Gastrocnemius medialis (tissue), 4 donors: ENCODE measurements around the gene DHX8.

Experiments used
- POLR2A ChIP-seq, 2 donors: fragments of 450-650 bp; IDR thresholded peaks; one replicate each; pipeline ENCODE4 v1.6.1; 2017; ENCODE audit warnings: antibody characterized with exemption in 2 of 2, mild to moderate bottlenecking in 2 of 2, moderate library complexity in 2 of 2
- TF ChIP-seq, protein P1 (sequence below), 5 experiments: fragments of 450-650 bp in 3 of 5; fragments of 200-600 bp in 2 of 5; sonication (generic) in 2 of 5; IDR thresholded peaks in 4 of 5; conservative IDR thresholded peaks in 1 of 5; 1 replicate in 4 of 5; 2 replicates in 1 of 5; pipeline ENCODE4 v1.5.1; 2016 to 2019; ENCODE audit warnings: antibody characterized with exemption in 5 of 5, mild to moderate bottlenecking in 3 of 5, moderate library complexity in 3 of 5

DNA sequence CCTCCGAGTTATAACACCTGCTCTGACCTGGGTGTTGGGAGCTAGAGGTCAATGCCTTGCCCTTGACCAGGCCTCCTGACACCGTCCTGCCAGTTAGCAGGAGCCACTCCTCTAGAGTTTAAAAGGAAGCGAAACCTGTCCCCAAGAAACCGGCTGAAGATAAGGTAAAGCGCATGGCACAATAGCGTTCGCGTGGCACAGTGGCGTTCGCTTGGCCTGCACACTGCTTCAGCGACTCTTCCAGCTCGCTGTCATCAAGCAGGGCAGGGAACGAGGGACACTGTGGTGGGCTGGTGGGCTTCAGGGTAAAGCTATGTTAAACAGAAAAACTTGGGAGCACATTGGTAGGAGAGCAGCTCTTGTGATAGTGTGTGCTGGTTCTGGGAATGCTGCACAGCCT is 90.6 kb downstream of the DHX8 start:
- TF ChIP-seq, protein P1, sequence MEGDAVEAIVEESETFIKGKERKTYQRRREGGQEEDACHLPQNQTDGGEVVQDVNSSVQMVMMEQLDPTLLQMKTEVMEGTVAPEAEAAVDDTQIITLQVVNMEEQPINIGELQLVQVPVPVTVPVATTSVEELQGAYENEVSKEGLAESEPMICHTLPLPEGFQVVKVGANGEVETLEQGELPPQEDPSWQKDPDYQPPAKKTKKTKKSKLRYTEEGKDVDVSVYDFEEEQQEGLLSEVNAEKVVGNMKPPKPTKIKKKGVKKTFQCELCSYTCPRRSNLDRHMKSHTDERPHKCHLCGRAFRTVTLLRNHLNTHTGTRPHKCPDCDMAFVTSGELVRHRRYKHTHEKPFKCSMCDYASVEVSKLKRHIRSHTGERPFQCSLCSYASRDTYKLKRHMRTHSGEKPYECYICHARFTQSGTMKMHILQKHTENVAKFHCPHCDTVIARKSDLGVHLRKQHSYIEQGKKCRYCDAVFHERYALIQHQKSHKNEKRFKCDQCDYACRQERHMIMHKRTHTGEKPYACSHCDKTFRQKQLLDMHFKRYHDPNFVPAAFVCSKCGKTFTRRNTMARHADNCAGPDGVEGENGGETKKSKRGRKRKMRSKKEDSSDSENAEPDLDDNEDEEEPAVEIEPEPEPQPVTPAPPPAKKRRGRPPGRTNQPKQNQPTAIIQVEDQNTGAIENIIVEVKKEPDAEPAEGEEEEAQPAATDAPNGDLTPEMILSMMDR (IDR thresholded peaks at IDR 0.05 in 4 of 5, conservative IDR thresholded peaks at IDR 0.05 in 1 of 5), result no peak
- no peak for TF ChIP-seq POLR2A (IDR thresholded peaks at IDR 0.05)
